ENCODE measurements around the gene GNG10. TPM values are rescaled to one million over a fixed set of nuclear protein-coding genes. Genes with fewer than 3 reads are reported as not detected.

GNG10 gene
- polyA plus RNA-seq, 1 experiment = 48.4 TPM

- TF ChIP-seq, protein P1, sequence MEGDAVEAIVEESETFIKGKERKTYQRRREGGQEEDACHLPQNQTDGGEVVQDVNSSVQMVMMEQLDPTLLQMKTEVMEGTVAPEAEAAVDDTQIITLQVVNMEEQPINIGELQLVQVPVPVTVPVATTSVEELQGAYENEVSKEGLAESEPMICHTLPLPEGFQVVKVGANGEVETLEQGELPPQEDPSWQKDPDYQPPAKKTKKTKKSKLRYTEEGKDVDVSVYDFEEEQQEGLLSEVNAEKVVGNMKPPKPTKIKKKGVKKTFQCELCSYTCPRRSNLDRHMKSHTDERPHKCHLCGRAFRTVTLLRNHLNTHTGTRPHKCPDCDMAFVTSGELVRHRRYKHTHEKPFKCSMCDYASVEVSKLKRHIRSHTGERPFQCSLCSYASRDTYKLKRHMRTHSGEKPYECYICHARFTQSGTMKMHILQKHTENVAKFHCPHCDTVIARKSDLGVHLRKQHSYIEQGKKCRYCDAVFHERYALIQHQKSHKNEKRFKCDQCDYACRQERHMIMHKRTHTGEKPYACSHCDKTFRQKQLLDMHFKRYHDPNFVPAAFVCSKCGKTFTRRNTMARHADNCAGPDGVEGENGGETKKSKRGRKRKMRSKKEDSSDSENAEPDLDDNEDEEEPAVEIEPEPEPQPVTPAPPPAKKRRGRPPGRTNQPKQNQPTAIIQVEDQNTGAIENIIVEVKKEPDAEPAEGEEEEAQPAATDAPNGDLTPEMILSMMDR (IDR thresholded peaks at IDR 0.05; ENCODE audit: insufficient read depth, low read depth, low read length) = peak; percentile 53
- Histone ChIP-seq H3K4me3 (ENCODE audit: low read depth, low read length) (no peak overlapping the region), H3K36me3 (ENCODE audit: control insufficient read depth, insufficient read depth, low read length) (no peaks in the 10 kb centered on the region), H3K27me3 (ENCODE audit: control insufficient read depth, insufficient read depth, low read length) (no peaks in the 10 kb centered on the region)
- CTCF ChIA-PET = interaction anchor here (0.7 to 3.7 kb wide), 5 partner anchors 9 to 95 kb away, joined by 3 to 17 read pairs (median 4); partner anchors contain the start of gene GNG10
- peak; percentile 16 for DNase-seq (ENCODE audit: low read depth)
- POLR2A ChIA-PET = no interaction called here
Observed at GRCh38 chr9:111691672-111692329, 30.4 kb downstream of the GNG10 start.

GRCh38 chr9:111696796-111697195, 35.4 kb downstream of the GNG10 start:
- CTCF ChIA-PET = no interaction called here
- TF ChIP-seq, protein P1 (IDR thresholded peaks at IDR 0.05; ENCODE audit: insufficient read depth, low read depth, low read length) = no peak
- no peaks in the 10 kb centered on the region for H3K36me3 ChIP-seq (ENCODE audit: control insufficient read depth, insufficient read depth, low read length)
- no peak for DNase-seq (ENCODE audit: low read depth)
- no peak overlapping the region for H3K4me3 ChIP-seq (ENCODE audit: low read depth, low read length)
- POLR2A ChIA-PET = interaction anchor here (0.6 kb wide), 1 partner anchor 124 kb away, joined by 3 read pairs; no protein-coding TSS in a partner anchor
- H3K27me3 ChIP-seq (ENCODE audit: control insufficient read depth, insufficient read depth, low read length) = no peaks in the 10 kb centered on the region

GRCh38 chr9:111700776-111701175, 39.4 kb downstream of the GNG10 start:
- no peak for DNase-seq (ENCODE audit: low read depth)
- POLR2A ChIA-PET = no interaction called here
- CTCF ChIA-PET = interaction anchor here (0.7 to 1.1 kb wide), 3 partner anchors 9 to 92 kb away, joined by 3 to 4 read pairs (median 4); no protein-coding TSS in a partner anchor
- H3K36me3 ChIP-seq (ENCODE audit: control insufficient read depth, insufficient read depth, low read length) = no peaks in the 10 kb centered on the region
- no peak overlapping the region for H3K4me3 ChIP-seq (ENCODE audit: low read depth, low read length)
- TF ChIP-seq, protein P1 (IDR thresholded peaks at IDR 0.05; ENCODE audit: insufficient read depth, low read depth, low read length) = no peak
- no peaks in the 10 kb centered on the region for H3K27me3 ChIP-seq (ENCODE audit: control insufficient read depth, insufficient read depth, low read length)

GRCh38 chr9:111704503-111704902, 43.1 kb downstream of the GNG10 start:
- POLR2A ChIA-PET = no interaction called here
- Histone ChIP-seq H3K27me3 (ENCODE audit: control insufficient read depth, insufficient read depth, low read length) (no peaks in the 10 kb centered on the region), H3K36me3 (ENCODE audit: control insufficient read depth, insufficient read depth, low read length) (no peaks in the 10 kb centered on the region), H3K4me3 (ENCODE audit: low read depth, low read length) (no peak overlapping the region)
- CTCF ChIA-PET = interaction anchor here (1.1 kb wide), 1 partner anchor 106 kb away, joined by 3 read pairs; no protein-coding TSS in a partner anchor
- TF ChIP-seq, protein P1 (IDR thresholded peaks at IDR 0.05; ENCODE audit: insufficient read depth, low read depth, low read length) = no peak
- DNase-seq (ENCODE audit: low read depth) = no peak

DNA sequence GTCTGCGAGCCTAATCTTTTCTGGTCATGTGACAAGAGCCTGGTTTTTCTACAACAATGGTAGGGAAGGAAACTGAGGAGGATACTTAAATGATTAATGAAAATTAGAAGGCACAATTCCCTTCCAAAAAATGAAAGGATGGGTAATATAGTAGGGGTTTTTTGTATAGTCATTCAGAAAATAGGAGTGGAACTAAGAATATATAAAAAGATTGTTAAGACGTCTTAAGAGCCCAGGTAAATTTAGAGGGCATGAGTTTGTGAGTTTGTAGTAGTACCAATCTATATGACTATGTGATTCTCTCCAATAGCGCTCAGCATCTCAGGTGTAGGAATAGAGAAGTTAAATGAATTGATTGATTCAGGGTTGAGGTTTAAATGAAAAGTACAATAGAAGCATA, 50.1 kb downstream of the GNG10 start:
- H3K4me3 ChIP-seq (ENCODE audit: low read depth, low read length) = no peak overlapping the region
- H3K36me3 ChIP-seq (ENCODE audit: control insufficient read depth, insufficient read depth, low read length) = no peaks in the 10 kb centered on the region
- POLR2A ChIA-PET = no interaction called here
- CTCF ChIA-PET = no interaction called here
- H3K27me3 ChIP-seq (ENCODE audit: control insufficient read depth, insufficient read depth, low read length) = no peaks in the 10 kb centered on the region
- DNase-seq (ENCODE audit: low read depth) = no peak
- TF ChIP-seq, protein P1 (IDR thresholded peaks at IDR 0.05; ENCODE audit: insufficient read depth, low read depth, low read length) = no peak

Measured in BJ (cell line).